Activated naive CD4-positive, alpha-beta T cell treated with anti-CD3 and anti-CD28 coated beads, Interleukin-2, amount 50 U/mL, for 72 hours (primary cell): ENCODE results near the gene TPRN. TPM values are rescaled to one million over a fixed set of nuclear protein-coding genes. Genes with fewer than 3 reads are reported as not detected.

Source experiments
- ATAC-seq, 2 donors: fragments of 150-1000 bp; cut with Tn5 transposase; 2 replicates each; pipeline ENCODE4 v1.10.0; 2021; ENCODE audit warnings: mild to moderate bottlenecking in 2 of 2, moderate library complexity in 2 of 2
- DNase-seq, 2 donors: peaks; one replicate each; pipeline ENCODE4 v3.0.0; 2021 to 2022; ENCODE audit warnings: low spot score in 2 of 2
- H3K27ac Mint-ChIP-seq, 2 donors: one replicate each; pipeline ENCODE4 v1.8.0; 2022; ENCODE audit warnings: mild to moderate bottlenecking in 2 of 2, mixed read lengths in 2 of 2
- H3K36me3 Mint-ChIP-seq, 2 donors: one replicate each; pipeline ENCODE4 v1.8.0; 2022; ENCODE audit warnings: mixed read lengths in 2 of 2
- H3K9me3 Mint-ChIP-seq, 2 donors: one replicate each; pipeline ENCODE4 v1.8.0; 2022; ENCODE audit warnings: mixed read lengths in 2 of 2
- total RNA-seq, 2 donors: library from RNA; stranded (reverse); gene quantifications; one replicate each; pipeline ENCODE4 v1.2.3, GENCODE V29; 2022

The TPRN gene
- total RNA-seq, 2 donors from 2014 or later = 5.7 to 7.3 TPM

DNA sequence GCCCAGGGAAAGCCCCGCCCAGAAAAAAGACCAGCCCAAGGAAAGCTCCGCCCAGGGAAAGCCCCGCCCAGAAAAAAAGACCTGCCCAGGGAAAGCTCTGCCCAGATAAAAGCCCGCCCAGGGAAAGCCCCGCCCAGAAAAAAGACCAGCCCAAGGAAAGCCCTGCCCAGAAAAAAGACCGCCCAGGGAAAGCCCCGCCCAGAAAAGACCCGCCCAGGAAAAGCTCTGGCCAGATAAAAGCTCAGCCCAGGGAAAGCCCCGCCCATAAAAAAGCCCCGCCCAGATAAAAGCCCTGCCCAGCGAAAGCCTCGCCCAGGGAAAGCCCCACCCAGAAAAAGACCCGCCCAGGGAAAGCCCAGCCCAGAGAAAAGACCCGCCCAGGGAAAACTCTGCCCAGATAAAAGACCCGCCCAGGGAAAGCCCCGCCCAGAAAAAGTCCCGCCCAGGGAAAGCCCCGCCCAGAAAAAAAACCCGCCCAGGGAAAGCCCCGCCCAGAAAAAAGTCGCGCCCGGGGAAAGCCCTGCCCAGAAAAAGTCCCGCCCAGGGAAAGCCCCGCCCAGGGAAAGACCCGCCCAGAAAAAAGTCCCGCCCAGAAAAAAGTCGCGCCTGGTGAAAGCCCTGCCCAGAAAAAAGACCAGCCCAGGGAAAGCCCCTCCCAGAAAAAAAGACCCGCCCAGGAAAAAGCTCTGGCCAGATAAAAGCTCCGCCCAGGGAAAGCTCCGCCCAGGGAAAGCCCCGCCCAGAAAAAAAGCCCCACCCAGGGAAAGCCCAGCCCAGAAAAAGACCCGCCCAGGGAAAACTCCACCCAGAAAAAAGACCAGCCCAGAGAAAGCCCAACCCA, 49.7 kb downstream of the TPRN start:
- H3K36me3 Mint-ChIP-seq = no peaks in the 10 kb centered on the region
- peak; percentile 65 to 89 for DNase-seq
- no peaks in the 10 kb centered on the region for H3K9me3 Mint-ChIP-seq
- H3K27ac Mint-ChIP-seq = no peak overlapping the region
- peak; percentile 71 to 72 for ATAC-seq

GRCh38 chr9:137149942-137150616, 50.5 kb downstream of the TPRN start:
- no peak for DNase-seq
- peak in 1 of 2 donors; percentile 18 for ATAC-seq
- Mint-ChIP-seq H3K36me3 (no peaks in the 10 kb centered on the region), H3K27ac (no peak overlapping the region), H3K9me3 (no peaks in the 10 kb centered on the region)

DNA sequence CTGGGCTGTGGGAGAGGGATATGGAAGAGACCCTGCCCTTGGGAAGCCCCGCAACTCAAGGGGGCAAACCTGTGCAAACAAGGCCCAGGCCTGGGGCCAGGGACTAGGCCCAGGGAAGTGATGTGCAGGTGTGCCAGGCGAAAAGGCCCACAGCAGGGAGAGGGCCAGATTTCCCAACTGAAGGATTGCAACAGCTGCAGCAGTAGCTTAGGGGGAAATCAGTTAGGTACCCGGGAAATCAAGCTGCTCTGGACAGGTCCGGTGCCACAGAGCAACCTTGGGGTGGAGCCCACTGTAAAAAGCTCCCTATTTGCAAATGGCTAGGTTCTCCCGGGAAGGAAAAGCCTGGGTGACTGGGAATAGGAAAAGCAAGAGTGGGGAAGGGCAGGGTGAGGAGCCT, 51.2 kb downstream of the TPRN start:
- Mint-ChIP-seq H3K36me3 (no peaks in the 10 kb centered on the region), H3K27ac (no peak overlapping the region), H3K9me3 (no peaks in the 10 kb centered on the region)
- no peak for DNase-seq
- no peak for ATAC-seq

GRCh38 chr9:137148661-137149060, 51.9 kb downstream of the TPRN start:
- ATAC-seq (no peak), DNase-seq (no peak)
- Mint-ChIP-seq H3K27ac (no peak overlapping the region), H3K9me3 (no peaks in the 10 kb centered on the region), H3K36me3 (no peaks in the 10 kb centered on the region)

DNA sequence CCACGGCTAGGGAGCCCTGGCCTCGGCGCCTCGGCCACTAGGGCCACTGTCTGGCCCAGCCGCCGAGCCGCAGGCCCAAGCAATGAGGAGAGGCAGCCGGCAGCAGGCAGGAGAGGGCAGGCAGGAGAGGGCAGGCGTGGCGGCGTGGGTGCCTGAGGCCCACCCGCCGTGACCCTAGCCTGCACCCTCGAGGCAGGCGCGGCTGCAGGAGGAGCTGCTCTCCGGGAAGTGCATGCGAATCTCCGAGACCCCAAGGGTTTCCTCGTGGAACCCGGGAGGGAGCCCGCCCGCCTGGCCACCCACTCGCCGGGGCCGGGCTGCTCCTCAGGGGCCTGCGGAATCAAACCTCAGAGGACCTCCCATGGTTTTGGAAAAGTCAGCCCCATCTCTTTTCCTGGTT, 52.3 kb downstream of the TPRN start:
- no peak for DNase-seq
- H3K27ac Mint-ChIP-seq = no peak overlapping the region
- no peak for ATAC-seq
- no peaks in the 10 kb centered on the region for H3K9me3 Mint-ChIP-seq
- H3K36me3 Mint-ChIP-seq = no peaks in the 10 kb centered on the region

DNA sequence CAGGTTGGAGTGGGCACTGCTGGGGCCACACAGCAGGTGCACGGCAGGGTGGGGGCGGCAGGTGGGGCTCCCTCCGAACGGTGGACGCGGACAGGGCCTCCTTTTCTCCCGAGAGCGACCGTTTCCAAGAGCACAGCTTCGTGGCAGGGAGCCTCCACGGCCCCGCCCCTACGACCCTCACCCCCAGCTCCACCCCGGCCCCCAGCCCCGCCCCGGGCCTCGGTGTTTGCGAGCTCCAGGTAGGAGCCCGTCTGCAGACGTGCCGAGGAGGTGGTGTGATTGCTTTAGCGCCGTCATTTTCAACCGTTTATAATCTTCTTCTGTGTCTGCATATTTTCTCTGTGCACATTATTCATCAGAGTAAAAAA, 52.8 kb downstream of the TPRN start:
- no peaks in the 10 kb centered on the region for H3K36me3 Mint-ChIP-seq
- DNase-seq = no peak
- no peak for ATAC-seq
- H3K9me3 Mint-ChIP-seq = no peaks in the 10 kb centered on the region
- no peak overlapping the region for H3K27ac Mint-ChIP-seq

DNA sequence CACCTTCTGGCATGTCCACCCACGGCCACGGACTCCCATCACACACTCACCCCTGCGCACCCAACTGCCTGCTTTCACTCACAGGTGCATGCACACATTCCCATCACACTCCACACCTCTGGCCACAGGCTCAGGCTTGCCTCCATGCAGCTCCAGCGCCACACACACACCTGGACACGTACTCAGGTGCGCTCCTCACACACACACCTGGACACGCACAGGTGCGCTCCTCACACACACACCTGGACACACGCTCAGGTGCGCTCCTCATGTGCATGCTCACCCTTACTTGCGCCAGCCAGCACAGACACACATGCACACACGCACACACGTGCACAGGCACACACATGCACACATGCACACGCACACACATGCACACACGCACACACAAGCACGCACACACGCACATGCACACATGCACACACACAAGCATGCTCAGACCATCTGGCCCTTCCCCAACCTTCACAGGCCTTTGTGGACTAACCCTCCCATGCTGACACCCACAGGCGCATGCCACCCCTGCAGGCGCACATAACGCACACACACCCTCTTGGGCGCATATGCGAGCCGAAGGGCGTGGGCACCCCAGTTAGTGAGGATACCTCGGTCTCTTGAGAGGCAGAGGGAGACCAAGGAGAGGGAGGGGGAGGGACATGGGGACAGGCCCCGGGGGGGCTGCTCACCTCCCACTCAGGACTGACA, 53.3 kb downstream of the TPRN start:
- no peak overlapping the region for H3K27ac Mint-ChIP-seq
- H3K36me3 Mint-ChIP-seq = no peaks in the 10 kb centered on the region
- ATAC-seq (no peak), DNase-seq (no peak)
- H3K9me3 Mint-ChIP-seq = no peaks in the 10 kb centered on the region

DNA sequence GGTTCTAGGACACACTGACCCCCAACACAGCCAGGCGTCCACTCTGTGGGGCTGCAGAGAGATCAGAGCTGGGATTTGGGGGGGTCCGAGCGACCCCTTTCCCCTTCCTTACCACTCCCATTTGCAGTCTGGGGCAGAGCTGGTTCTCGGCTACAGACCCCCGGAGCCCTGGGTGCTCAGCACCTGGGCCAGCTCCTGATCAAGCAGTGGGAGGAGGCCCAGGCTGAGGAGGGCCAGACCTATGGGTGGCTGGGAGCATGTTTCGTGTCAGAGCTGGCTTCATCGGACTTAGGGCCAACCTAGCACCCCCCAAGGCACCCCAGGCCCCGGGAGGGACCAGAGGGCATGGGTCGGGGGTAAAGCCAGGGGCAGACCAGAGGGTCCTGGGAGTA, 54.0 kb downstream of the TPRN start:
- DNase-seq (no peak), ATAC-seq (no peak)
- Mint-ChIP-seq H3K36me3 (no peaks in the 10 kb centered on the region), H3K9me3 (no peaks in the 10 kb centered on the region), H3K27ac (no peak overlapping the region)

GRCh38 chr9:137145731-137146526, 54.6 kb downstream of the TPRN start:
- H3K36me3 Mint-ChIP-seq = no peaks in the 10 kb centered on the region
- H3K9me3 Mint-ChIP-seq = no peaks in the 10 kb centered on the region
- no peak overlapping the region for H3K27ac Mint-ChIP-seq
- no peak for DNase-seq
- no peak for ATAC-seq

- peaks cover 0 to 6% of the 10 kb centered on the region in 2 donors for H3K36me3 Mint-ChIP-seq
- H3K27ac Mint-ChIP-seq = no peak overlapping the region
- ATAC-seq = no peak
- no peaks in the 10 kb centered on the region for H3K9me3 Mint-ChIP-seq
- DNase-seq = no peak
These were observed 57.1 kb downstream of the TPRN start for GRCh38 chr9:137143459-137143858.

DNA sequence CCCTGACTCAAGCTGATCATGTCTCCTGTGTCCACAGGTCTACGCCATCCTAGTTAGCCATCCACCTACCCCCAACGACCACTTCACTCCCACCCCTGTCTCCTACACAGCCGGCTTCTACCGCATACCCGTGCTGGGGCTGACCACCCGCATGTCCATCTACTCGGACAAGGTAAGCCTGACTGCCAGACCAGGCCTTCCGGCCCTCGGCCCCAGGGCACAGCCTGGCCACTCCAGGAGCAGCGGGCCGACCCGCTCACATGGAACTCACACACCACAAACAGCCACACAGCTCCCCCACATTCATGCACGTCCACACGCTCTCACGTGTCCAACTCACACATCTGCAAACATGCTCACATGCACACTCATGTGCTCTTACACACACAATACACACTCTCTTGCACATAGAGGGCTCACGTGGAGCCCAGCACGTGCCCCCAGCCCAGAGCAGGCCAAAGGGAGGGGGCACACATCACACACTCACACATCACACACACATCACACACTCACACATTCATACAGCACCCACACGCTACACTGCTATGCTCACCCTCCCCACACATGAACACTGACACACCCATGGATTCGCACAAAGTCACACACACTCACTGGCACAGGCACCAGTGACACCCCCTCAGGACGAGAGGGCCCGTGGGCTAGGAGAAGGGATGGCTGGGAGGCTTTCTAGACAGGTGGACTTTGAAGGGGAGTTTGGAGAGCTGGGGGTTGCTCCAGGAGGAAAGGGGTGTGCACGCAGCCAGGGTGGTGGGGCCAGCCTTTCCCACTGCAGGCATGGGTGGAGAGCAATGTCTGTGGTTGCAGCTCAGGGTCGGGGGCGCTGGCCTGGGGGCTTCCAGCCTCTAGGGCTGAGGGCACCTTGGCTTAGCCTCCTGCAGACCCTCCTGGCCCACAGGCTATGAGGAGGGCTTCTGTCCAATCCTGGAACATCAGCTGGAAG, 58.3 kb downstream of the TPRN start:
- H3K9me3 Mint-ChIP-seq = no peaks in the 10 kb centered on the region
- ATAC-seq (no peak), DNase-seq (no peak)
- H3K27ac Mint-ChIP-seq = no peak overlapping the region
- peaks cover 0 to 6% of the 10 kb centered on the region in 2 donors for H3K36me3 Mint-ChIP-seq

Other genes with a start within 250 kb of the TPRN start
- 1 to 10 TPM in 1 of 2 donors, under 1 TPM in 1; 0.64 to 2.0 TPM for gene LCN12, start 248.5 kb downstream of the TPRN start, total RNA-seq
- gene PTGDS, start 223.2 kb downstream of the TPRN start, total RNA-seq = not detected
- not detected for gene LCNL1, start 217.7 kb downstream of the TPRN start, total RNA-seq
- 10 to 100 TPM; 36.7 to 64.5 TPM for gene PAXX, start 208.3 kb downstream of the TPRN start, total RNA-seq
- gene CLIC3, start 204.2 kb downstream of the TPRN start, total RNA-seq = not detected
- 10 to 100 TPM; 17.8 to 21.9 TPM for gene ABCA2, start 172.5 kb downstream of the TPRN start, total RNA-seq
- 1 to 10 TPM; 1.4 to 1.6 TPM for gene FUT7, start 168.7 kb downstream of the TPRN start, total RNA-seq
- 10 to 100 TPM; 29.4 to 34.2 TPM for gene NPDC1, start 154.6 kb downstream of the TPRN start, total RNA-seq
- gene ENTPD2, start 146.7 kb downstream of the TPRN start, total RNA-seq = under 1 TPM in 1 of 2 donors, not detected in 1; 0.27 TPM
- 10 to 100 TPM in 1 of 2 donors, 1 to 10 TPM in 1; 3.5 to 13.3 TPM for gene SAPCD2, start 130.2 kb downstream of the TPRN start, total RNA-seq
- gene UAP1L1, start 123.2 kb downstream of the TPRN start, total RNA-seq = 10 to 100 TPM in 1 of 2 donors, 1 to 10 TPM in 1; 7.5 to 28.2 TPM
- gene MAN1B1, start 113.8 kb downstream of the TPRN start, total RNA-seq = 10 to 100 TPM; 23.8 to 41.4 TPM
- 100 to 1,000 TPM; 172 to 236 TPM for gene DPP7, start 86.0 kb downstream of the TPRN start, total RNA-seq
- gene GRIN1, start 61.6 kb downstream of the TPRN start, total RNA-seq = under 1 TPM in 1 of 2 donors, not detected in 1; 0.10 TPM
- gene LRRC26, start 30.7 kb downstream of the TPRN start, total RNA-seq = not detected
- not detected for gene TMEM210, start 28.7 kb downstream of the TPRN start, total RNA-seq
- 10 to 100 TPM; 48.1 to 68.3 TPM for gene ANAPC2, start 12.2 kb downstream of the TPRN start, total RNA-seq
- gene SSNA1, start 12.1 kb downstream of the TPRN start, total RNA-seq = 10 to 100 TPM; 37.1 to 64.0 TPM
- 10 to 100 TPM; 15.3 to 27.1 TPM for gene TMEM203, start 4.9 kb upstream of the TPRN start, total RNA-seq
- 10 to 100 TPM; 31.7 to 48.5 TPM for gene NDOR1, start 5.0 kb upstream of the TPRN start, total RNA-seq
- 1 to 10 TPM; 3.1 to 9.4 TPM for gene RNF208, start 21.5 kb upstream of the TPRN start, total RNA-seq
- gene CYSRT1, start 24.4 kb upstream of the TPRN start, total RNA-seq = under 1 TPM; 0.34 to 0.64 TPM
- gene RNF224, start 26.8 kb upstream of the TPRN start, total RNA-seq = not detected
- gene SLC34A3, start 30.2 kb upstream of the TPRN start, total RNA-seq = under 1 TPM in 1 of 2 donors, not detected in 1; 0.12 TPM
- 100 to 1,000 TPM; 277 to 307 TPM for gene TUBB4B, start 40.5 kb upstream of the TPRN start, total RNA-seq
- not detected for gene STPG3, start 50.5 kb upstream of the TPRN start, total RNA-seq
- gene NELFB, start 54.6 kb upstream of the TPRN start, total RNA-seq = 10 to 100 TPM; 57.6 to 58.4 TPM
- gene TOR4A, start 77.0 kb upstream of the TPRN start, total RNA-seq = 1 to 10 TPM; 2.6 to 8.8 TPM
- 1 to 10 TPM in 1 of 2 donors, under 1 TPM in 1; 0.61 to 3.1 TPM for gene NRARP, start 101.5 kb upstream of the TPRN start, total RNA-seq
- gene EXD3, start 222.4 kb upstream of the TPRN start, total RNA-seq = 10 to 100 TPM in 1 of 2 donors, 1 to 10 TPM in 1; 7.9 to 14.8 TPM
- gene NOXA1, start 222.7 kb upstream of the TPRN start, total RNA-seq = 1 to 10 TPM in 1 of 2 donors, not detected in 1; 1.5 TPM
- gene ENTPD8, start 240.6 kb upstream of the TPRN start, total RNA-seq = not detected